Neural cell (in vitro differentiated cells): ENCODE results near the gene CAVIN1. TPM values are rescaled to one million over a fixed set of nuclear protein-coding genes. Genes with fewer than 3 reads are reported as not detected.
"Not testable (repeated sequence)": the region's sequence is repeated elsewhere in the genome, so short reads cannot be mapped to it uniquely, and the experiment has no call there.

ENCODE experiments used
- H2AFZ ChIP-seq: fragments of 200-600, 300-800 bp; sonication (generic), shearing (Covaris generic); 2 replicates; pipeline ENCODE4 v1.6.0; 2014; ENCODE audit warnings: low read depth, mild to moderate bottlenecking, antibody characterized with exemption, low read length, moderate library complexity
- H3F3A ChIP-seq: fragments of 200-600 bp; shearing (Covaris generic); 2 replicates; pipeline ENCODE4 v1.6.1; 2016; ENCODE audit warnings: mild to moderate bottlenecking, moderate library complexity, mixed read lengths, antibody characterized with exemption, low read length; ENCODE audit not compliant: insufficient read depth, poor library complexity, severe bottlenecking
- H3K27ac ChIP-seq: fragments of 200-600, 300-800 bp; sonication (generic), shearing (Covaris generic); 2 replicates; pipeline ENCODE4 v1.5.1; 2014; ENCODE audit warnings: mild to moderate bottlenecking, low read length, moderate library complexity
- H3K27me3 ChIP-seq: fragments of 300-800, 200-600 bp; sonication (generic), shearing (Covaris generic); 2 replicates; pipeline ENCODE4 v1.6.0; 2014; ENCODE audit warnings: mild to moderate bottlenecking, low read depth, low read length, moderate library complexity; ENCODE audit not compliant: insufficient read depth
- H3K36me3 ChIP-seq: fragments of 300-800, 200-600 bp; sonication (generic), shearing (Covaris generic); 2 replicates; pipeline ENCODE4 v1.5.1; 2014; ENCODE audit warnings: mild to moderate bottlenecking, antibody characterized with exemption, low read length, moderate library complexity; ENCODE audit not compliant: insufficient read depth
- H3K4me2 ChIP-seq: fragments of 300-800, 200-600 bp; sonication (generic), shearing (Covaris generic); 2 replicates; pipeline ENCODE4 v1.6.0; 2014; ENCODE audit warnings: mild to moderate bottlenecking, low read length
- H3K4me3 ChIP-seq: fragments of 300-800, 200-600 bp; sonication (generic), shearing (Covaris generic); 2 replicates; pipeline ENCODE4 v1.5.1; 2014; ENCODE audit warnings: mild to moderate bottlenecking, low read length, moderate library complexity
- H3K79me2 ChIP-seq: fragments of 200-600 bp; shearing (Covaris generic); replicated peaks from 2 replicates; pipeline ENCODE4 v1.6.0; 2014; ENCODE audit warnings: mild to moderate bottlenecking, low read length, moderate library complexity; ENCODE audit not compliant: insufficient read depth
- H3K9ac ChIP-seq: fragments of 300-800, 200-600 bp; sonication (generic), shearing (Covaris generic); 2 replicates; pipeline ENCODE4 v1.6.1; 2016; ENCODE audit warnings: mild to moderate bottlenecking, low read length, mixed read lengths
- H3K9me2 ChIP-seq: fragments of 200-600 bp; shearing (Covaris generic); 2 replicates; pipeline ENCODE4 v1.6.1; 2016; ENCODE audit warnings: mild to moderate bottlenecking, low read length, mixed read lengths; ENCODE audit not compliant: insufficient read depth
- H3K9me3 ChIP-seq: fragments of 200-600, 300-800 bp; sonication (generic), shearing (Covaris generic); 2 replicates; pipeline ENCODE4 v1.6.1; 2016; ENCODE audit warnings: mild to moderate bottlenecking, mixed run types, low read length, moderate library complexity, mixed read lengths
- H4K20me1 ChIP-seq: fragments of 200-600 bp; shearing (Covaris generic); 2 replicates; pipeline ENCODE4 v1.6.1; 2016; ENCODE audit warnings: mild to moderate bottlenecking, mixed run types; ENCODE audit not compliant: insufficient read depth
- CTCF ChIP-seq: fragments of 450-650 bp; IDR thresholded peaks from 2 replicates; pipeline ENCODE4 v1.5.1; 2014; ENCODE audit warnings: antibody characterized with exemption, mild to moderate bottlenecking, moderate library complexity; ENCODE audit not compliant: poor library complexity, severe bottlenecking
- EP300 ChIP-seq: fragments of 450-650 bp; conservative IDR thresholded peaks from 2 replicates; pipeline ENCODE4 v1.6.1; 2014; ENCODE audit warnings: antibody characterized with exemption, mild to moderate bottlenecking, moderate library complexity; ENCODE audit not compliant: poor library complexity, severe bottlenecking
- EZH2 ChIP-seq: fragments of 200-600, 300-800 bp; shearing (Covaris generic), sonication (generic); IDR thresholded peaks from 2 replicates; pipeline ENCODE4 v1.6.1; 2014; ENCODE audit warnings: antibody characterized with exemption, low read length, borderline replicate concordance, mild to moderate bottlenecking; ENCODE audit not compliant: insufficient read depth, poor library complexity, severe bottlenecking
- MXI1 ChIP-seq: fragments of 450-650 bp; conservative IDR thresholded peaks from 2 replicates; pipeline ENCODE4 v1.6.1; 2014; ENCODE audit warnings: antibody characterized with exemption, mild to moderate bottlenecking; ENCODE audit not compliant: poor library complexity, severe bottlenecking
- POLR2AphosphoS5 ChIP-seq: IDR thresholded peaks from 2 replicates; pipeline ENCODE4 v1.6.1; 2012
- RAD21 ChIP-seq: fragments of 450-650 bp; conservative IDR thresholded peaks from 2 replicates; pipeline ENCODE4 v1.6.1; 2014; ENCODE audit warnings: antibody characterized with exemption, mild to moderate bottlenecking, moderate library complexity
- SMC3 ChIP-seq: fragments of 450-650 bp; conservative IDR thresholded peaks from 2 replicates; pipeline ENCODE4 v1.6.1; 2014; ENCODE audit warnings: antibody characterized with exemption, mild to moderate bottlenecking, moderate library complexity; ENCODE audit not compliant: poor library complexity
- TAF1 ChIP-seq: IDR thresholded peaks from 2 replicates; pipeline ENCODE4 v1.6.1; 2012; ENCODE audit warnings: low read depth
- polyA plus RNA-seq: library from polyadenylated mRNA; depleted of rRNA; stranded (reverse); fragments of >200 nt; gene quantifications from 2 replicates; pipeline ENCODE4 v1.2.3, GENCODE V29; 2014
- TF ChIP-seq, protein P1 (sequence below): IDR thresholded peaks from 2 replicates; pipeline ENCODE4 v1.6.1; 2012; ENCODE audit warnings: borderline replicate concordance

The CAVIN1 gene
- polyA plus RNA-seq, 1 donor from 2014 or later, result 0.07 TPM

DNA sequence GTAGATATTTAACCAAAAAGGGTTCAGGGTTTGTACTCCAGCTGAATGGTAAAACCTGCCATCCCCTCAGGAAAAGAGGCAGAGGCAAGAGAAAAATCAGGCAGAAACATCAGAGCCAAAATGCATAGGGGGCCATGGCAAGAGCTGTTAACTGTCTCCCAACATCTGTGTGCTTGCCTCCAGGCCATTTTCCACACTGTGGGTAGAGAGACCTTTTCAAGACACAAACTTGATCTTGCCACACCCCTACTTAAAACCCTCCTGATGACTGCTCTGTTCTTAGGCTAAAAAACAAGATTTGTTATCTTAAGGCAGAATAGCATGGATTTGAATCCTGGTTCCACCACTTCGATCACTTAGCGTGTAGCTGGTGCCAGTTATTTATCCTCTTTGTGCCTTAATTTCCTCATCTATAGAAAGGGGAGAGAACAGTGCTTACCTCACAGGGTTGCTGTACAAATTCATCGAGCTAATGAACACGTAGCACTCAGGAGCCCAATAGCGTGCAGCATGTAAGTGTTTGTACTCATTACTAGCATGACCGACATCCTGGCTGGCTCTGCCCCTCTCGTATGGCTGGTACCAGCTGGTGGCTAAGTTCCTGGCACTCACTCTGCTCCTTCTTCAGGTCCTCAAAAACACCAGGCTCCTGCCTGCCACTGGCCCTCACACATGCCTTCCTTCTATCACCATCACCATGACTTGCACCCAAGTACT is 60.7 kb downstream of the CAVIN1 start:
- Histone ChIP-seq H3K27ac (no peak overlapping the region), H3F3A (no peaks in the 10 kb centered on the region), H3K9me3 (no peaks in the 10 kb centered on the region), H3K36me3 (no peaks in the 10 kb centered on the region), H3K79me2 (peaks cover 3% of the 10 kb centered on the region), H3K27me3 (no peaks in the 10 kb centered on the region), H4K20me1 (no peaks in the 10 kb centered on the region), H3K9me2 (no peaks in the 10 kb centered on the region), H3K4me3 (no peak overlapping the region), H3K9ac (no peak overlapping the region), H2AFZ (no peak overlapping the region), H3K4me2 (no peak overlapping the region)
- TF ChIP-seq CTCF, result no peak
- no peak for TF ChIP-seq TAF1
- no peak for TF ChIP-seq MXI1
- TF ChIP-seq, protein P1, sequence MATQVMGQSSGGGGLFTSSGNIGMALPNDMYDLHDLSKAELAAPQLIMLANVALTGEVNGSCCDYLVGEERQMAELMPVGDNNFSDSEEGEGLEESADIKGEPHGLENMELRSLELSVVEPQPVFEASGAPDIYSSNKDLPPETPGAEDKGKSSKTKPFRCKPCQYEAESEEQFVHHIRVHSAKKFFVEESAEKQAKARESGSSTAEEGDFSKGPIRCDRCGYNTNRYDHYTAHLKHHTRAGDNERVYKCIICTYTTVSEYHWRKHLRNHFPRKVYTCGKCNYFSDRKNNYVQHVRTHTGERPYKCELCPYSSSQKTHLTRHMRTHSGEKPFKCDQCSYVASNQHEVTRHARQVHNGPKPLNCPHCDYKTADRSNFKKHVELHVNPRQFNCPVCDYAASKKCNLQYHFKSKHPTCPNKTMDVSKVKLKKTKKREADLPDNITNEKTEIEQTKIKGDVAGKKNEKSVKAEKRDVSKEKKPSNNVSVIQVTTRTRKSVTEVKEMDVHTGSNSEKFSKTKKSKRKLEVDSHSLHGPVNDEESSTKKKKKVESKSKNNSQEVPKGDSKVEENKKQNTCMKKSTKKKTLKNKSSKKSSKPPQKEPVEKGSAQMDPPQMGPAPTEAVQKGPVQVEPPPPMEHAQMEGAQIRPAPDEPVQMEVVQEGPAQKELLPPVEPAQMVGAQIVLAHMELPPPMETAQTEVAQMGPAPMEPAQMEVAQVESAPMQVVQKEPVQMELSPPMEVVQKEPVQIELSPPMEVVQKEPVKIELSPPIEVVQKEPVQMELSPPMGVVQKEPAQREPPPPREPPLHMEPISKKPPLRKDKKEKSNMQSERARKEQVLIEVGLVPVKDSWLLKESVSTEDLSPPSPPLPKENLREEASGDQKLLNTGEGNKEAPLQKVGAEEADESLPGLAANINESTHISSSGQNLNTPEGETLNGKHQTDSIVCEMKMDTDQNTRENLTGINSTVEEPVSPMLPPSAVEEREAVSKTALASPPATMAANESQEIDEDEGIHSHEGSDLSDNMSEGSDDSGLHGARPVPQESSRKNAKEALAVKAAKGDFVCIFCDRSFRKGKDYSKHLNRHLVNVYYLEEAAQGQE, result no peak
- no peak for TF ChIP-seq SMC3
- no peak for TF ChIP-seq EZH2
- TF ChIP-seq RAD21, result no peak
- no peak for TF ChIP-seq POLR2AphosphoS5
- no peak for TF ChIP-seq EP300

- no peaks in the 10 kb centered on the region for H3F3A ChIP-seq
- H3K27ac ChIP-seq, result no peak overlapping the region
- no peak overlapping the region for H3K9ac ChIP-seq
- H3K4me3 ChIP-seq, result no peak overlapping the region
- peaks cover 3% of the 10 kb centered on the region for H3K79me2 ChIP-seq
- no peak overlapping the region for H3K4me2 ChIP-seq
- no peaks in the 10 kb centered on the region for H4K20me1 ChIP-seq
- H3K36me3 ChIP-seq, result no peaks in the 10 kb centered on the region
- H2AFZ ChIP-seq, result no peak overlapping the region
- TF ChIP-seq SMC3 (no peak), CTCF (no peak), EZH2 (no peak), EP300 (peak; percentile 30), RAD21 (no peak), MXI1 (no peak)
- H3K9me2 ChIP-seq, result no peaks in the 10 kb centered on the region
- H3K27me3 ChIP-seq, result no peaks in the 10 kb centered on the region
- H3K9me3 ChIP-seq, result no peaks in the 10 kb centered on the region
These were observed 61.3 kb downstream of the CAVIN1 start for GRCh38 chr17:42361781-42362186.

- not testable (repeated sequence) for H3F3A ChIP-seq, H3K9me3 ChIP-seq, H3K79me2 ChIP-seq, H3K27me3 ChIP-seq, H3K4me3 ChIP-seq, H3K4me2 ChIP-seq, H3K9me2 ChIP-seq, H4K20me1 ChIP-seq, H2AFZ ChIP-seq, H3K27ac ChIP-seq, H3K9ac ChIP-seq, H3K36me3 ChIP-seq
These were observed 62.7 kb downstream of the CAVIN1 start for GRCh38 chr17:42360388-42360787.
